LHCN-M2 (cell line): Measurements from ENCODE around the gene TBC1D22A. TPM values are rescaled to one million over a fixed set of nuclear protein-coding genes. Genes with fewer than 3 reads are reported as not detected.

Source experiments
- DNase-seq: peaks from one replicate; pipeline ENCODE4 v3.0.0-alpha.2; 2012; ENCODE audit warnings: low read depth
- total RNA-seq: library from RNA; depleted of rRNA; stranded (reverse); fragments of >200 nt; gene quantifications from 2 replicates; pipeline ENCODE4 v1.2.3, GENCODE V29; 2014

The TBC1D22A gene
- total RNA-seq, 1 experiment from 2014 or later, result 13.1 TPM

DNA sequence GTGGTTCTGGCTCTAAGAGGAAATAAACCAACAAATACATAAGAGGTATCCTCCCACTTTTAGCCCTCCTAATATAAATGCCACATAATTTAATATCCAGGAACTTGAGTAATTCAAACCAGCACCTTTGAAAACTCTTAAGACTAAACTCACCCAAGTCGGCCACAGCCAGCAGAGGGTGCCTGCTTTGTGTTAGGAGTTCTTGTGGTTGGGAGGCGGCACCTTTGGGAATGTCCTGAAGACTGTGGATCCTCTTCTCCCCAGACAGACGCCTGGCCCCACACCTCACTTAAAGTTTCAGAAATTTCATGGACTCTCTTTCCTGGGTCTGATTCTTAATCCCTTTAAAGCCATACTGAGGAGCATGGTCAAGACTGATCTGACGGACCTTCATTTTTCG is 169.0 kb downstream of the TBC1D22A start:
- DNase-seq, result peak; percentile 59

DNA sequence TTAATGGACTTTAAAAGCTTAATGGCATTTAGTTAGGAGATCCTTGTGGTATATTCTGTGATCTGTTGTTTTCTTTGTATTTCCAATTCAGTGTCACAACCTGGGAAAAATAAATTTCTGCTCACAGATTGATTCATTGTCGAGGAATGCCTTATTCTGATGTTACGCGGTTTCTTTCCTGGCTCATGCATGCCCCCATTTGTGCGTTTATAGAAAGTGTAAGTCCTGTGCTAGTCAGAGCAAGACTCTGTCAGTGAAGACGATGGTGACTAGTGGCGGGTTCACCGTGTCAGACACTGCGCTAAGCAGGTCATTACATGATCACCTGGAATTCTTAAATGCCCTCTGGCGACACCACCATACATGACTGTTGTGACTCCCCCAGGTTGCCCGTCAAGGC is 169.4 kb downstream of the TBC1D22A start:
- DNase-seq, result peak; percentile 68

DNA sequence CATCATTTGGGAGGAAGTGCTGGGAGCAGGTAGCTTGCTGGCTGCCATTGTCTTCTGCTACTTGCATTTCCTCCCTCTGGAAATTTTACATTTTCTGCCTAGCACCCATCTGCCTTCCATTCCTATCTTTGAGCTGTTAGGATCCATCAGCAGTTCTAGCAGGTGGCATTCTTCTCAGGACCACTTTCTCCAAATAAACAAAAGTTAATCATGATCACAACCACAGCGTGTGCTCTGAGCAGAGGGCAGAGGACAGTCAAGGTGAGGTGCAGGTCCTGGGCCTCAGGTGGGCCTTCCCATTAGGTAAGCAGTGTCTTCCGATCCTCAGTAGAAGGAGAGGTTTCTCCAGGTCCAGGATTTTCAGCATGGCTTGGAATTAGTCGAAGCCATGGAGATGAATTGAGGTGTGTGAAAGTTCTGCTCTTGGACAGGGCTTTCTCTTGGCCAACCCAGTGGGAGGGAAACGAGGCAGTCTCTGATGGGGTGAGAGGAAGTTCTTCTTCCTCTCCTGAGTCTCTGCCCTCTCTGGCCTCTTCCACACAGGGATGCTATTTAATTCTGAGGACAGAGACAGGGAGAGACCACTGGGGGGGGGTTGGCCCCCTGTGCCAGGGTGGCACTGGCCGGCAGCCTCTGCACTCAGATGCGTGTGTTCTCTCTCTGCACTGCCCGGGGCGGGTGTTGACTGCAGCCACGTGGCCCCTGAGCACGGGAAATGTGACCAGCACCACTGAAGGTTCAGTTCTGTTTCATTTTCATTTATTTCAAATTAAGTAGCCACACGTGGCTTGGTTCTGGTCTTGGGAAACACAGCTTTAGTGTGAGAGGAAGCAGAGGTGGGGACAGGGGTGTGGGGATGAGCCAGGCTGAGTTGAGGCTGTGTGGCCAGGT is 170.8 kb downstream of the TBC1D22A start:
- no peak for DNase-seq

DNA sequence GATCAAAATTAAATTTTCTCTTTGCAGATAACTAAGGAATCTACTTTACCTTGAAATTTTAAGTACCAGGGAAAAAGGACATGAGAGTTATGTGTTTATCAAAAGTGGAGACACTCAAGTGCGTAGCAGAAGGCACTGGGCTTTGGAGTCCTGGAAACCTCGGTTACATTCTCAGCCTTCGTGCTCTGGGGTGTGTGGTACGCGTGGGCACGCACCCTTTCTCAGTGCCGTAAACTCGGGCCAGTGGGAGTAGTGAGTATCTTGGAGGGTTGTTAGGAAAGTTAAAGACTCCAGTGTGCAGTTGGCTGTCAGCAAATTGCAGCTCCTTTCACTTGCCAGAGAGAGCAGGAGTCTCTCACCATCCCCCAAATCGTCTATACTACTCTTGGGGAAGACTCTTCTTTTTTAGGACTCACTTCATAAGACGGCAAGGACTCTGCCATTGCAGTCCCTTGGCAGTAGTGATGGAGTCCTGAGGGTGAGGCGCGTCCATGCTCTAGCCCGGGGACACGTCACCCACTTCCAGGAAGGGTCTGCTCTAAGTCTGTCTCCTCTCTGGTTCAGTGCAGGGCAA is 171.8 kb downstream of the TBC1D22A start:
- no peak for DNase-seq

DNA sequence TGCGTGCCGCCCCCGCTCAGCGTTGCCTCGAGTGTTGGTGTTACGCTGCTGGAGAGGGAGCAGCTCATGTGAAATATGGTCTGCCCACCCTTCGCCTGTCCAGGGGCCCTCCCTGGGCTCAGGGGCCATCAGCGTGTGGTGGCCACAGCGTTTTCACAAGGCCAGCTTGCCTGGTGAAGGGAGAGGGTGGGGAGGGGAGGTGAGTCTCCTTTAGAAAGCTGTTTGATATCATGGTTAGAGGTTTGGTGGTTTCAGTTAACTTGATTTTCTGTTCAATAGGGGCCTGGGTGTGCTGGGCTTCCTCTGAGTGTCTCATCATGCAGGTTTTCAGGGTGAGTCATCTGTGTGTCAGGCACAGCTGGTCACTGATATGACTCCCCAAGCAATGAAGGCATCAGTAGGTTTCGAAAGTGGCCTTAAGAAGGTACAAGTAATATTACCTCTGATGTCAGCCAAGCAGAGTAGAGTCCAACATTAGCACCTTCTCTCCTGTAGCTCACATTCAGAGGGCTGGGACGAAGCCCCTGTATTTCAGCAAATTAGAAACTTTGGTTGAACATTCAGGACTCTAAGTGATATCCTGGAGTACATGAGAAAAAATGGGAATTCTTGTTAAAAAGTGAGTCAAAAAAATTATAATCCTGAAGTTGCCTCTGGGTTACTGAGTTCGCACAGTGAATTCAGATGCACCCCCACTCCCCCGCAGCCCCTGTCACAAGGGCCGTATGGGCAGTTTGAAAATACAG is 172.5 kb downstream of the TBC1D22A start:
- DNase-seq, result peak; percentile 96

DNA sequence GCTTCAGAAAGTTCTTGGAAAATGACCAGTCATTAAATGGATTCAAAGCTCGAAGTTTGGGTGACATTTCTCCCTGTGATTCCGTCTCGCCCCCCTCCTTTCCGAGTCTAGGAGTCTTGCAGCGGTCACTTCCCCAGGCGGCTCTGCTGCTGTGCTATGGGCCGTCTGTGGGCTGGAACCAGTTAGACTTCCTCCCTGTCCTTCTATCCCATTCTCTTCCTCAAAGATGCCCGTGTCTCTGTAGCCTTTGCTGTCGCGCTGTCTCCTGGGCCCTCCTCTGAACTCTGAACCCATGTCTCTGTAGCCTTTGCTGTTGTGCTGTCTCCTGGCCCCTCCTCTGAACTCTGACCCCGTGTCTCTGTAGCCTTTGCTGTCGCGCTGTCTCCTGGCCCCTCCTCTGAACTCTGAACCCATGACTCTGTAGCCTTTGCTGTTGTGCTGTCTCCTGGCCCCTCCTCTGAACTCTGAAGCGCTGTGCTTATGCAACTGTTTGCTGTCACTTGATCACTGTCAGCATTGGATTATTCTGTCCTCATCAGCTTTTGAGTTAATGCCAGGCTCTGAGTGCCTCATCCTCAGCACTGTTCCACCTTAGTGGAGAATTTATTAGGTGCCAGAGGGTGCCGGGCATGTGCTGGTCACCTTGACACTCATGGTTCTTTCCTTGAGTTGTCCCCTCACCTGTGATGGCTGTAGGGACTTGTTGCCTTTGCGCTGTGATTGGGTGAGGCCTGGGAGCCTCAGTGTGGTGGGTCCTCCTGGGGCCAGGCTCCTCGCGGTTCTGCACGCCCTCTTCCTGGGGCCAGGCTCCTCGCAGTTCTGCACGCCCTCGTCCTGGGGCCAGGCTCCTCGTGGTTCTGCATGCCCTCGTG is 173.3 kb downstream of the TBC1D22A start:
- DNase-seq, result peak; percentile 15

DNA sequence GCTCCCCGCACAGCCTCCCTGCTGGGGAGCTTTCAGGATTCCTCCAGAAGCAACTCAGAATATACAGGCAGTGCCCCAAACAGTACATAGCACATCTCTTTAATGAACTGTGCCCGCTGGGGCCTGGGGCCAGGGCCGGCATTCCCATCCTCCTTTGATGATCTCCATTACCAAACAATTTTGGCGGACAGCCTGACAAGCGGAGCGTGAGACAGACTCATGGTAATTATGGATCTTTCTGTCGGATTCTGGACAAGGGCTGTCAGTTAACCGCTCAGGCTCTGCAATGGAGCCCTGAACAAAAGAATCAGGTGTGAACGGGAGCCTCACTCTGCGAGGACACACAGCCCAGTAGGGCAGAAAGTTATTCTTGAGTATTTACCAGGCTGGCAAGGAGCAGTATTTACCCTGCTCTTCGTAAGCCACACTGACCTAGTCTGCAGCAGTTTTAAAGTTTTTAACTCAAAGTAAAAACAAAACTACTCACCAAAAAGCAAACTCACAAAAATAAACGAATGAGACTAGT is 174.0 kb downstream of the TBC1D22A start:
- DNase-seq, result no peak

DNA sequence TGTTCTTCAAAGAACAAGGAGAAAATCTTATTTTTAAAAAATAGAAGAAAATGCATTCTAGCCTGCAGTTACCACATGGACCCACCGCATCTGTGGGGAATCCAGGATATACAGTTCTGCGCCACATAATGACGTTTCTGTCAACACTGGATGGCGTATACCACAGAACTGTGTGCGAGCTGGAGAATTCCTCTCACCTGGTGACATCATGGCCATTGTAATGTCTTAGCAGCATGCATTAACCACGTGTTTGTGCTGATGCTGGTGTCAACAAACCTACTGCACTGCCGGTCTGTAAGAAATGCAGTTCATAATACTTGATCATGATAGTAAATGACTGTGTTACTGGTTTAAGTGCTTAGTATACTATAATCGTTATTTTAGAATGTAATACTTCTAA is 174.7 kb downstream of the TBC1D22A start:
- no peak for DNase-seq

DNA sequence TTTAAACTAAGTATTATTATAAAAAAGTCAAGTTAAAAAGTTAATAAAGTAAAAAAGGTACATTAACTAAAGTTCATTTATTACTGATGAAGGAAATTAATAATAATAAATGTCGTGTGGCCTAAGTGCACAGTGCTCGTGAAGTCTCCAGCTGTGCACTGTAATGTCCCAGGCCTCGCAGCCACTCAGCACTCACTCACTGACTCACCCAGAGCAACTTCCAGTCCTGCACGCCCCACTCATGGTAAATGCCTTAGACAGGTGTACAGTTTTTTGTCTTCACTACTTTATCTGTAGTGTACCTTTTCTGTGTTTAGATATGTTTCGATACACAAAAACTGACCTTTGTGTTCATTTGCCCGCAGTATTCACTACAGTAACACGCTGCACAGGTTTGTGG is 175.5 kb downstream of the TBC1D22A start:
- no peak for DNase-seq

DNA sequence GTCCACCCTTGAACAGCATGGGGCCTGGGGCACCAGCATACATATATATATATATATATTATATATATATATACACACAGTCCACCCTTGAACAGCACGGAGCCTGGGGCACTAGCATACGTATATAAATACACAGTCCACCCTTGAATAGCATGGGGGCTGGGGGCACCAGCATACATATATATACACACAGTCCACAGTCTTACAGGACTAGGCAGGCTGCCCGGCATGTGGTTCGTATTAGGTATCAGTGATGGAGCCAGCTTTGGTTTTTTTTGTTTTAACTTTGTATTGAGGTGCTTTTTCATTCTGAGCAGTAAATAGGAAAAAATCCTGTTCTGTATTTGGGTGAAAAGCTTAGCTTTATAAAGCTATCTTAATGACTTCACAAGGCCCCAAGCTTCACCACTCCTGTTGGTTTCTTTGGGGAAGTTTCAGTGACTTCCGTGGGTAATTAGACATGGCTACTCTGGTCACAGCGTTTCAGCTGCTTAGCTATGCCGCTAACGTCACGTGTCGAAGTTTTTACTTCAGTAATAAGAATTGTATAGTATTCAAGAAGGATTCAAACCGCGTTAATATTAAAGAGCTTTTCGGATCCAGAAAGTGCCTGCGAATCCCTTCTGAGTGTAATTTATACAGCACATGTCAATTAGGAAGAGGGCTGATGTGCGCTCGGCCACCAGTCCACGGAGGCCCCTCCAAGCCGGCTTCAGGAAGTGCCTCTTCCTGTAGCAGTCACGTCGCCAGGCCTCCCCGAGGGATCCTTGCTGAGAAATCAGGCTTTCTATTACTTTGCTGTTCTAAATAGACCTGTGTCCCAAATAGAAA is 179.7 kb downstream of the TBC1D22A start:
- no peak for DNase-seq

DNA sequence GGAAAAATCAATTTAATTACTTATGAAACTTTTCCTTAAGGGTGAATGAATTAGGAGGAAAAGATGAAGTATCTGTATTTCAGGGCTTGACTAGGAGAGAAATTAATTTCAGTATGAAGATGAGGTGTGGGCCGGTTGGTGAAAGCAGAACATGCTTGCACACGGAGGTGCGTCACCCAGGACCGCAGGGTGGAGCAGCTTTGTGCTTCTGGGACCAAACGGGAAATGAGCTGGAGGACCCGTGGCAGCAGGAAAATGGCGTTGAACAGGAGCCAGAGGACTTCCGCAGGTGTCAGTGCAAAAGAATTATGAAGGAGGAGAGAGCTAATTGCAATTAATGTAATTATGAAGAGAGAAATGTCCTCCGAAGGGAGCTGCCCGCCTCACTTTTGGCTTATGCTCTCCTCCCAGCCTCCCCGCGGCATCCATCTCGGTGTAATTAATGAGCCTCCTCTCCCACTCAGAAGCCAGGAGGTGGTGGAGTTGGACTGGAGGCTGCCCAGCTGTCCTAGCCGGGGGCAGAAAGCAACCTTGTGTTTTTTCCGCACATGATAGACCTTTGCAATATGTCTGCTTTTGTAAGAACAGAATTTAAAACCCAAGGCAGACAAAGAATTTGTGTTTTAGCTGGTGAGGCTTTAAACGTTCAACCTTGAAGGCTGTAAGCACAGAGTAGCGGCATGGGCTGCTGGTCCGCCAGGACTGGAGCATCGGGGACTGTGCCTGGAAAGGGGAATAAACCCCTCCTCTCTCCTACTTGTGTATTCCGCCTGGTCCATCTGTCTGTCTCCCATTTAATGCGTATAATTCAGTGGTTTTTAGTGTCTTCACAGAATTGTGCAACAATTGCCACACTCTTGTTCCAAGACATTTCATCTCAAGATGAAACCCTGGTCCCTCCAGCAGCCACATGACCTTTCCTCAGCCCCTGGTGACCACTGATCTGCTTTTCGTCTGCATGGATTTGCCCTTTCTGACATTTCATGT is 180.6 kb downstream of the TBC1D22A start:
- DNase-seq, result no peak

DNA sequence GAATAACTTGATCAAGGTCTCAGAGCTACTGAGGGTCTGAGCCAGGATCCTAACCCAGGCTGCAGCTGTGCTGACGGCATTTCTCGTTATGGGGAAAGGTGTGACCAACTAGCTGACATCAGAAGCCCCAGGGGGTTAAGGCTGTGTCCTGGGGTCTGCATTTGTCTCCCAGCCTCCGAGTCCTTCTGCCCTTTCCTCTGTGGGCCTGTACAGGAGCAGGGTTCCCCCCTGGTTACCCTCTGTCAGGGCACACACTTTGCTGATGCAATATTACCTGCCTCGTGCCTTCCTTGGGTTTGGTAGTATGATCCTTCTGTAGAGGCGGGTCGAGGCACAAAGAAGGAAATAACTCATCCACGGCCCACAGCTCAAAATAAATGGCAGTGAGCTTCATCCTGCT is 183.0 kb downstream of the TBC1D22A start:
- DNase-seq, result no peak

DNA sequence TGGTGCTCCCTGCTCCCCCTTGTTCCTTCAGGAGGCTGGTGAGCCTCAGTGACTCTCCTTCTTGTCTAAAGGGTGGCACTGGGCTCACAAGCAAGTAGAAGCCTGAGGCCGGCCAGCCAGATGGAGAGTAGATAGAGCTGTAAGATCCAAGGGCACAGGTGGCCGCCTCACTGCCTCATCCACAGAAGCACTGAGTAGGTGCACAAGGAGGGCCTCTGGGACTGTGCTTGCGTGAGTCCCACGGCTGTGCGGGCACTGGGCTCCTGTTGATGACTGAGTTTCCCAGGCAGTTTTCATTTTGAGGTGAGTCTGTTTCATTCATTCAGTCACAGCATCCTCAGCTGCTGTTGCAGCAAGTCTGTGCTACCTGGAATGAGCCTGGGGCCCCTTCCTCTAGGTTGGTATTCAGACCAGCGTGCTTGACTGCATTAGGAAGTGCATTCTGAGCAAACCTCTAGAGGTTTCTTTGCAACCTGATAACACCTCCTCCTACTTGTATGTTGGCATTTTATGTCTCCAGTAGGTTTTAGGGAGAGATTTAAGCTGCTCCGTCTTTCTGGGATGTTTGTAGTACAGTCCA is 184.0 kb downstream of the TBC1D22A start:
- no peak for DNase-seq

DNA sequence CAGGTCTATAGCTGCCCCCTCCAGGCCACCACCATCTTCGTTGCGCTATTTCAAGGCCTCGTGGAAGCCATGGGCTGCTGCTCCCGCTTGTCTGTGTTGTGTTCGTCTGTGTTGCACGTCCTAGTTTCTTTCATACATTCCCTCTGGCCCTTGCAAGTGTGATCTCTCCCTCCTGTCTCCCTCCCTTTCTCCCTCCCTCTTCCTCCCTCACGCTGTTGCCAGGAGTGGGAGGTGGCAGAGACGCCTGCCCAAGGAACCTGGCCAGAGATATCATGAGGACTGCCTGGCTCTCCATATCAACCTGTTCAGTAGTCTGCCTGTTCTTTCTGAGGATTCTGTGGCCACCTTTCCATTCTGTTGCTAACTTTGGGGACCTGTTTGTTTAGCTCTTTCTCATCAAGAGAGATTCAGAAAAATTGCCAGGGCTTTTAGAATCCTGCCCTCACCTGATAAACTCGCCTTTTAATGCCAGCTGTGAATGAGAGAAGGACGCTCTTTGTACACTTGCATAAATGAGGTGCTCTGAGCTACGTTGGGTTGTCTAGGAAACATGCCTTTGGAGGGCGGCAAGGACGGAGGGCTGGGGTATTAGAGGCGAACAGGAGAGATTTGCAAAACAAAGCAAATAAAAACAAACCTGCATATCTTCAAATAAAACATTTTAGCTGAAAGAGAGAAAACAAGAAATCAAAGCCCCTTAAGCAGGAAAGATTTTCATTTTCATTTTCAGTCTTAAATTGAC is 185.2 kb downstream of the TBC1D22A start:
- no peak for DNase-seq

DNA sequence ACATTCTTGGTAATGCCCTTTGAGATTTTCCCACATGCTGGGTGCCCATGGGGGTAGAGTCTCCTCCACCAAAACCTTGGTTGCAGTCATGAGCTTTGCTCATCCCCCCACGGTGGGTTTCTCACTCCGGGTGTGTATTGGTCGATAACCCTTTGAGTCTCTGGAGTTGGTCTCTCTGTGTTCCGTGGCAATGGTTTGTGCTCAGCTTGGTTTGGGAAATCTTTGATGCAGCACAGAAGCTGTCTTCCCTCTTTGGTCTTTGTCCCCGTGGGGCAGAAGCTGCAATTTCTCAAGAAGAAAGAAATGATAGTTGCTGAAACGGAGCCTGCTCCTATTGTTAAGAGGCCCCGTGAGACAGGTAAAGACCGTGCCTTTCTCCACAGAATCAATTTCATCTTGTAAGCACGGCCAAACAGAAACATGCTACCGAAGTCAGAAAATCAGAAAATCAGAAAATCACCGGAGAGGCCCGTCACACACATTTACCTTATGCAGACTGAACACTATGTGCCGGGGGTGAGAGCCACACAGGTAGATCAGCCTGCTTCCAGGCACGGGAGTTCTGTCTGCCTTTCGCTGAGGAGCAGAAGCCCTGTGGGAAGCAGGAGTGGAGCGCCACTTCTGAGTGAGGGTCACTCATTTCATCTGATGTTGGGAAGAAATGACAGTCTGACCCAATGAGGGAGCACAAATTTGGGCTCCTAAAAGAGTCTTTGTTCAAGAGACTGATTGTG is 186.1 kb downstream of the TBC1D22A start:
- no peak for DNase-seq

DNA sequence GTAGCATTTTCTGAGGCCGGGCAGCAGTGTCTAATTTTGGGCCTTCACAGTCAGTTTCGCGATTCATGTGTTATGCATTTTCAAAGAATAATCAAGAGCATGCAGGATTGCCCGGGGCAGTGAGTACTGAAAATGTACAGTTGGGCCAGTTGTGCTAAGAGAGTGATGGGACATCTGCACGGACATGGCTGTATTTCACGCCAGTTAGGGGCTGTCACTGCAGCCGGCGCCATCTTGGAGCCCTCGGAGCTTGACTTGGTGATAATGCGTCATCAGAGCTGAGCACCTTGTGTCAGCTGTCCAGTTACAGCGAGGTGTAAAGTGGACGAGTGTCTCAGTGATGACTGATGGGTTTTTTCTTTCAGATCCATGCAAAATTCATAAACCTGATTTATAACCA is 188.9 kb downstream of the TBC1D22A start:
- no peak for DNase-seq

DNA sequence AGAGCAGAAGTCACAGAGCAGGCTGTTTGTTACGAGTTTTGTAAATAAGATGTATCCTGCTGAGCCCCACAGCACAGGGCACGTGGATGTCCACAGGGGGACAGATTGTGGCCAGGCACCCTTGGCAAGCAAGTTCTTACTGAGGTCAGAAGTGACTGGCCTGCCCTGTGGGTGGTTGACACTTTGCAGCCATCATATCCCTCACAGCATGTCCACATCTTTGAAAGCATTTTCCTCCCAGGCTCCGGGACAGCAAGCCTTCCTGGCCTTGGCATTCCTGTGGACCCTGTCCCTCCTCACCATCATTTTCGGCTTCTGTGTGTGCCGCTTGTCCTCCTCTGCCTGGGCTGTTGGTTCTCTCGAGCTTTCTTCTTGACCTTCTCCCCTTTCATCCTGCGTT is 189.5 kb downstream of the TBC1D22A start:
- no peak for DNase-seq
